SU-DHL-6 (cell line): Measurements from ENCODE around the gene RSF1.

ENCODE experiments used
- H2AFZ ChIP-seq: fragments of 200-600 bp; sonication (generic); 2 replicates; pipeline ENCODE4 v1.6.1; 2014; ENCODE audit warnings: low read depth, mild to moderate bottlenecking, moderate library complexity, mixed read lengths, antibody characterized with exemption, low read length; ENCODE audit not compliant: severe bottlenecking
- H3F3A ChIP-seq: fragments of 200-600 bp; shearing (Covaris generic); 2 replicates; pipeline ENCODE4 v1.6.0; 2016; ENCODE audit warnings: antibody characterized with exemption, mild to moderate bottlenecking; ENCODE audit not compliant: insufficient read depth
- H3K27ac ChIP-seq: fragments of 200-600 bp; sonication (generic); 2 replicates; pipeline ENCODE4 v1.5.1; 2016; ENCODE audit warnings: low read depth, mild to moderate bottlenecking, low read length, moderate library complexity, mixed read lengths
- H3K27me3 ChIP-seq: fragments of 200-600 bp; sonication (generic), shearing (Covaris generic); 2 replicates; pipeline ENCODE4 v1.6.0; 2014; ENCODE audit warnings: mild to moderate bottlenecking, low read length
- H3K36me3 ChIP-seq: fragments of 200-600 bp; sonication (generic); 2 replicates; pipeline ENCODE4 v1.6.1; 2014; ENCODE audit warnings: mild to moderate bottlenecking, low read length, mixed read lengths
- H3K4me2 ChIP-seq: fragments of 300-600, 200-600 bp; shearing (Covaris generic), sonication (generic); 2 replicates; pipeline ENCODE4 v1.6.0; 2014; ENCODE audit warnings: low read length, low read depth, mild to moderate bottlenecking; ENCODE audit not compliant: poor library complexity, severe bottlenecking
- H3K4me3 ChIP-seq: fragments of 200-600 bp; sonication (generic); 2 replicates; pipeline ENCODE4 v1.5.1; 2014; ENCODE audit warnings: antibody characterized with exemption, low read length, mild to moderate bottlenecking, mixed read lengths; ENCODE audit not compliant: insufficient read depth, poor library complexity, severe bottlenecking
- H3K79me2 ChIP-seq: fragments of 200-600 bp; sonication (generic); 2 replicates; pipeline ENCODE4 v1.6.1; 2014; ENCODE audit warnings: mild to moderate bottlenecking, low read length, moderate library complexity; ENCODE audit not compliant: insufficient read depth
- H3K9ac ChIP-seq: fragments of 200-600 bp; sonication (generic); 2 replicates; pipeline ENCODE4 v1.7.0; 2014; ENCODE audit warnings: mild to moderate bottlenecking, low read length
- H3K9me2 ChIP-seq: fragments of 200-600 bp; sonication (generic); replicated peaks from 2 replicates; pipeline ENCODE4 v1.6.1; 2014; ENCODE audit warnings: low read length; ENCODE audit not compliant: insufficient read depth
- H3K9me3 ChIP-seq: fragments of 200-600 bp; sonication (generic); 2 replicates; pipeline ENCODE4 v1.6.1; 2014; ENCODE audit warnings: low read length, mixed read lengths; ENCODE audit not compliant: insufficient read depth
- H4K20me1 ChIP-seq: fragments of 200-600 bp; sonication (generic); 2 replicates; pipeline ENCODE4 v1.6.1; 2014; ENCODE audit warnings: low read depth, mild to moderate bottlenecking, antibody characterized with exemption, low read length, moderate library complexity, mixed read lengths
- EZH2phosphoT487 ChIP-seq: fragments of 200-600 bp; sonication (generic), shearing (Covaris generic); conservative IDR thresholded peaks from 2 replicates; pipeline ENCODE4 v1.6.1; 2018; ENCODE audit warnings: mild to moderate bottlenecking, antibody characterized with exemption, low read length, moderate library complexity, mixed read lengths
- TF ChIP-seq, protein P1 (sequence below): fragments of 200-600 bp; sonication (generic); IDR thresholded peaks from one replicate; pipeline ENCODE4 v1.5.1; 2017; ENCODE audit warnings: antibody characterized with exemption, mild to moderate bottlenecking, low read length, moderate library complexity; ENCODE audit not compliant: insufficient read depth, poor library complexity, severe bottlenecking

RSF1 gene

DNA sequence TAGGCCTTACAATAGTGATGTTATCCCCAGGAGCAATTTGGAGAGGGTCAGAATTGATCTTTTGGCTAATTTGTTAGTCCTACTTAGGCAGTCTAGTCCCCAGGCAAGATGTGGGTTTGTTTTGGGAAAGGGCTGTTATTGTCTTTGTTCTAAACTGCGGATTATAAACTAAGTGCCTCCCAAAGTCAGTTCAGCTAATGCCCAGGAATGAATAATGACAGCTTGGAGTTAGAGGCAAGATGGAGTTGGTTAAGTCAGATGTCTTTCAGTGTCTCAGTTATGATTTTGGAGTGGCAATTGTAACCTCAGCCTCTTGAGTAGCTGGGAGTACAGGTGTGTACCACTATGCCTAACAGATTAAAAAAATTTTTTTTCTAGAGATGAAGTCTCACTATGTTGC, 175.6 kb downstream of the RSF1 start:
- no peak overlapping the region for H3K9ac ChIP-seq
- no peaks in the 10 kb centered on the region for H4K20me1 ChIP-seq
- TF ChIP-seq EZH2phosphoT487: no peak
- TF ChIP-seq, protein P1, sequence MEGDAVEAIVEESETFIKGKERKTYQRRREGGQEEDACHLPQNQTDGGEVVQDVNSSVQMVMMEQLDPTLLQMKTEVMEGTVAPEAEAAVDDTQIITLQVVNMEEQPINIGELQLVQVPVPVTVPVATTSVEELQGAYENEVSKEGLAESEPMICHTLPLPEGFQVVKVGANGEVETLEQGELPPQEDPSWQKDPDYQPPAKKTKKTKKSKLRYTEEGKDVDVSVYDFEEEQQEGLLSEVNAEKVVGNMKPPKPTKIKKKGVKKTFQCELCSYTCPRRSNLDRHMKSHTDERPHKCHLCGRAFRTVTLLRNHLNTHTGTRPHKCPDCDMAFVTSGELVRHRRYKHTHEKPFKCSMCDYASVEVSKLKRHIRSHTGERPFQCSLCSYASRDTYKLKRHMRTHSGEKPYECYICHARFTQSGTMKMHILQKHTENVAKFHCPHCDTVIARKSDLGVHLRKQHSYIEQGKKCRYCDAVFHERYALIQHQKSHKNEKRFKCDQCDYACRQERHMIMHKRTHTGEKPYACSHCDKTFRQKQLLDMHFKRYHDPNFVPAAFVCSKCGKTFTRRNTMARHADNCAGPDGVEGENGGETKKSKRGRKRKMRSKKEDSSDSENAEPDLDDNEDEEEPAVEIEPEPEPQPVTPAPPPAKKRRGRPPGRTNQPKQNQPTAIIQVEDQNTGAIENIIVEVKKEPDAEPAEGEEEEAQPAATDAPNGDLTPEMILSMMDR: no peak
- no peak overlapping the region for H3K4me2 ChIP-seq
- H3K9me2 ChIP-seq: no peaks in the 10 kb centered on the region
- no peaks in the 10 kb centered on the region for H3K9me3 ChIP-seq
- no peak overlapping the region for H3K27ac ChIP-seq
- no peak overlapping the region for H2AFZ ChIP-seq
- H3F3A ChIP-seq: no peaks in the 10 kb centered on the region
- no peaks in the 10 kb centered on the region for H3K79me2 ChIP-seq
- H3K4me3 ChIP-seq: no peak overlapping the region
- no peaks in the 10 kb centered on the region for H3K27me3 ChIP-seq
- H3K36me3 ChIP-seq: no peaks in the 10 kb centered on the region

DNA sequence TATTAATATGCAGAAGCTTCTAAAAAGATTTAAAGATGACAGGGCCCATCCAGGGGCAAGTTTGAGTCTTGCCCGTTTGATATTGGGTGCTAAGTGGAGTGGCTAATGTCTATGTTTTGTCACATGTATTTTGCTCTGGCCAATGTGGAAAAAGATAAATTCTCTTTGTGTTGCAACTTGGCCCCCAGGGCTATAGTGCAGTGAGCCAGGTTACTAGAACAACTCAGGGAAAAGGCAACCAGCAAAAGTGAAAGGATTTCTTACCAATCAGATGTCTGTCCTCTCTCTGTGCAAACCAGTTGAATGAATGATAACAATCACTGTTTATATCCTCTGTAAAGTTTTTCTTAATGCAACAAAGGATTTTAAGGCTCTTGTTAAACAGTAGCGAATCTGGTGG, 178.3 kb downstream of the RSF1 start:
- Histone ChIP-seq H3K27ac (no peak overlapping the region), H3K27me3 (no peaks in the 10 kb centered on the region), H3K4me2 (no peak overlapping the region), H4K20me1 (no peaks in the 10 kb centered on the region), H3K79me2 (peaks cover 7% of the 10 kb centered on the region), H3F3A (no peaks in the 10 kb centered on the region), H2AFZ (no peak overlapping the region), H3K9me2 (no peaks in the 10 kb centered on the region), H3K9me3 (no peaks in the 10 kb centered on the region), H3K36me3 (no peaks in the 10 kb centered on the region), H3K9ac (no peak overlapping the region), H3K4me3 (no peak overlapping the region)
- no peak for TF ChIP-seq EZH2phosphoT487
- TF ChIP-seq, protein P1: no peak

DNA sequence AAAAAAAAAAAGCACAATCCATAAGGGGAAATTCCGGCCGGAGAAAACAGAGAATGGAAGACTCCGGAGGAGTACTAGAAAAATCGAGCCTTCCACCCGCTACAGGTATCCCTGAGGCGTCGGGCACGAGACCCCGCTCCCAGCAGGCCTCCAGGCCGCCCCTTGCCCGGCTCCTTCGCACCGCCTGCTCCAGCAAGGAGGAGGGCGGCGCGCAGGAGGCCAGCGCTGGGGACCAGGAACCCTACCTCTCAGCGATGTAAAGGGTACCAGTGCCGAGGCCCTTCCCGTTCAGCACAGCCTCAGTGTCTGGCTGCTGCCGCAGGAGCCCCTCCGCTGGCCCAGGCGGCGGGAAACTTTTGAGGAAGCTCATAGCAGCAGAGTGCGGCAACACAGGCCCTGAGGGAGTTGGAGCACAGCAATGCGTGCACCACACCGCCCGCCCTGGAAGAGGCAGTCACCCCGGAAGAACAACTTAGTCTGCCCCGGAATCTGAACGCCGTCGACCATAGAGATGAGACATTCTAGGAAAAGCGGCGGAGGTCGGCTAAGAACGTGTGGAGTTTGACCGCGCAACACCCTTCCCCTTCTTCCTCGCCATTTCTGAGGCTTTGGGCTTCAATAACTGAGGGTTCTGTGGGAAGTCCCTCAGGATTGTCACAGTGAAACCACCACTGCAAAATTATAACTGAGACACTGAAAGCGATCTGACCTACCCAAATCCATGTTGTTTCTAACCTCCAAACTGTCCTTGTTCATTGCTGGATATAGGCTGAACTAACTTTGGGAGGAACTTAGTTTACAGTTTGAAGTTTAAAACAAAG, 183.0 kb downstream of the RSF1 start, which contains the start of gene CLNS1A:
Gene CLNS1A, minus strand, starts transcription at position 450 of the 821 bp plus-strand sequence. Its CDS starts 80 bp downstream, at position 370.
- peak within 1 kb of the TSS; percentile 70 for H3K4me3 ChIP-seq
- no peaks in the 10 kb centered on the region for H3K27me3 ChIP-seq
- H3F3A ChIP-seq: no peaks in the 10 kb centered on the region; the same call in 1 of the 2 replicates
- peaks cover 52% of the 10 kb centered on the region for H3K79me2 ChIP-seq
- peak within 1 kb of the TSS; percentile 73 for H3K4me2 ChIP-seq
- TF ChIP-seq, protein P1: no peak
- no peak for TF ChIP-seq EZH2phosphoT487
- no peaks in the 10 kb centered on the region for H3K9me2 ChIP-seq
- peak within 1 kb of the TSS; percentile 60 for H2AFZ ChIP-seq
- H4K20me1 ChIP-seq: no peaks in the 10 kb centered on the region
- peak within 1 kb of the TSS; percentile 43 for H3K27ac ChIP-seq
- H3K9me3 ChIP-seq: no peaks in the 10 kb centered on the region
- H3K9ac ChIP-seq: peak within 1 kb of the TSS; percentile 74
- no peaks in the 10 kb centered on the region for H3K36me3 ChIP-seq
